HEK293T (cell line): ENCODE data around the gene FADS3.

Source experiments
- FOXM1 ChIP-seq: fragments of 450-650 bp; IDR thresholded peaks from 2 replicates; pipeline ENCODE4 v1.6.1; 2017; ENCODE audit warnings: mild to moderate bottlenecking, borderline replicate concordance
- HDGF ChIP-seq: fragments of 450-650 bp; IDR thresholded peaks from 2 replicates; pipeline ENCODE4 v1.6.1; 2017; ENCODE audit warnings: antibody characterized with exemption, borderline replicate concordance
- L3MBTL2 ChIP-seq: fragments of 450-650 bp; conservative IDR thresholded peaks from 2 replicates; pipeline ENCODE4 v1.6.1; 2016; ENCODE audit warnings: mild to moderate bottlenecking
- NFRKB ChIP-seq: fragments of 450-650 bp; IDR thresholded peaks from 2 replicates; pipeline ENCODE4 v1.6.1; 2016; ENCODE audit warnings: mild to moderate bottlenecking, moderate library complexity

GRCh38 chr11:61847914-61848581 lies 43.3 kb downstream of the FADS3 start:
- no peak for TF ChIP-seq NFRKB
- TF ChIP-seq FOXM1, result no peak
- no peak for TF ChIP-seq HDGF
- no peak for TF ChIP-seq L3MBTL2
